IMR-90 (cell line): ENCODE data around the gene KRT7. TPM values are rescaled to one million over a fixed set of nuclear protein-coding genes. Genes with fewer than 3 reads are reported as not detected.

Experiments
- ATAC-seq: fragments of 200-7000 bp; cut with Tn5 transposase; 2 replicates; pipeline ENCODE4 v1.9.1; 2020; ENCODE audit warnings: low read depth, mild to moderate bottlenecking, moderate library complexity
- BruUV-seq: library from RNA; stranded (reverse); fragments of 400-500 nt; replicated peaks from 2 replicates; lab custom pipeline; 2021; lab: Mats Ljungman, UMichigan
- CTCF ChIA-PET: fragments of 300-600 bp; formaldehyde crosslinking; extraction: SDS; loops from one replicate; lab custom pipeline; 2021; ENCODE audit warnings: antibody characterized with exemption; lab: Yijun Ruan, JAX
- POLR2A ChIA-PET: fragments of 300-600 bp; sonication (Branson Sonifier 250); formaldehyde crosslinking; loops from one replicate; lab custom pipeline; 2022; ENCODE audit warnings: antibody characterized with exemption; ENCODE audit not compliant: unreplicated experiment; lab: Charles Lee
- DNase-seq: peaks from one replicate; pipeline ENCODE4 v3.0.0; 2013
- H2AFZ ChIP-seq: replicated peaks from 2 replicates; pipeline ENCODE3; 2013; ENCODE audit warnings: low read length, mild to moderate bottlenecking; ENCODE audit not compliant: poor library complexity
- H2AK5ac ChIP-seq: 2 replicates; pipeline ENCODE4 v1.6.1; 2013; ENCODE audit warnings: low read depth, low read length, inconsistent platforms
- H2AK9ac ChIP-seq: replicated peaks from 2 replicates; pipeline ENCODE3; 2013; ENCODE audit warnings: mild to moderate bottlenecking, low read depth, low read length, moderate library complexity; ENCODE audit not compliant: poor library complexity
- H2BK120ac ChIP-seq: 2 replicates; pipeline ENCODE4 v1.6.1; 2013; ENCODE audit warnings: low read depth, low read length, inconsistent platforms
- H2BK15ac ChIP-seq: 3 replicates; pipeline ENCODE4 v1.6.1; 2013; ENCODE audit warnings: low read depth, low read length, inconsistent platforms
- H2BK20ac ChIP-seq: 2 replicates; pipeline ENCODE4 v1.6.1; 2013; ENCODE audit warnings: low read depth, mild to moderate bottlenecking, inconsistent platforms, low read length, moderate library complexity
- H2BK5ac ChIP-seq: 2 replicates; pipeline ENCODE4 v1.6.1; 2013; ENCODE audit warnings: mild to moderate bottlenecking, low read depth, low read length, inconsistent platforms; ENCODE audit not compliant: poor library complexity, severe bottlenecking
- H3K14ac ChIP-seq: replicated peaks from 2 replicates; pipeline ENCODE4 v1.6.1; 2013; ENCODE audit warnings: low read depth, low read length, inconsistent platforms
- H3K18ac ChIP-seq: 2 replicates; pipeline ENCODE4 v1.6.1; 2013; ENCODE audit warnings: low read depth, low read length, control low read depth
- H3K23ac ChIP-seq: 2 replicates; pipeline ENCODE4 v1.6.1; 2013; ENCODE audit warnings: low read depth, low read length, inconsistent platforms
- H3K27ac ChIP-seq: 2 replicates; pipeline ENCODE4 v1.5.1; 2013; ENCODE audit warnings: mild to moderate bottlenecking, control low read depth, low read length; ENCODE audit not compliant: insufficient read depth
- H3K27me3 ChIP-seq: 2 replicates; pipeline ENCODE4 v1.6.1; 2013; ENCODE audit warnings: low read length; ENCODE audit not compliant: control insufficient read depth, insufficient read depth
- H3K36me3 ChIP-seq: 2 replicates; pipeline ENCODE4 v1.6.1; 2013; ENCODE audit warnings: low read length, mixed read lengths; ENCODE audit not compliant: control insufficient read depth, insufficient read depth
- H3K4ac ChIP-seq: 2 replicates; pipeline ENCODE4 v1.6.1; 2013; ENCODE audit warnings: low read depth, low read length, inconsistent platforms
- H3K4me1 ChIP-seq: 2 replicates; pipeline ENCODE4 v1.6.1; 2013; ENCODE audit warnings: low read length, mixed read lengths; ENCODE audit not compliant: control insufficient read depth, insufficient read depth
- H3K4me2 ChIP-seq: 2 replicates; pipeline ENCODE4 v1.6.1; 2013; ENCODE audit warnings: low read depth, mild to moderate bottlenecking, control low read depth, low read length, moderate library complexity
- H3K4me3 ChIP-seq: 2 replicates; pipeline ENCODE4 v1.5.1; 2013; ENCODE audit warnings: low read depth, mild to moderate bottlenecking, control low read depth, low read length, moderate library complexity; ENCODE audit not compliant: insufficient read depth
- H3K56ac ChIP-seq: 2 replicates; pipeline ENCODE4 v1.6.1; 2013; ENCODE audit warnings: low read length, inconsistent platforms; ENCODE audit not compliant: insufficient read depth; ENCODE audit errors: extremely low read depth
- H3K79me1 ChIP-seq, 2 experiments: 2 replicates each; pipeline ENCODE4 v1.6.1; 2013; ENCODE audit warnings: low read length in 2 of 2, inconsistent platforms in 1 of 2, low read depth in 1 of 2
- H3K9ac ChIP-seq: 2 replicates; pipeline ENCODE4 v1.6.1; 2013; ENCODE audit warnings: low read depth, low read length, control low read depth
- H3K9me1 ChIP-seq: 2 replicates; pipeline ENCODE4 v1.6.1; 2013; ENCODE audit warnings: low read length, inconsistent platforms; ENCODE audit not compliant: insufficient read depth
- H3K9me3 ChIP-seq: 2 replicates; pipeline ENCODE4 v1.6.1; 2013; ENCODE audit warnings: low read length; ENCODE audit not compliant: control insufficient read depth, insufficient read depth
- H4K20me1 ChIP-seq: 2 replicates; pipeline ENCODE4 v1.6.1; 2013; ENCODE audit warnings: low read length, inconsistent platforms; ENCODE audit not compliant: insufficient read depth
- H4K5ac ChIP-seq: 2 replicates; pipeline ENCODE4 v1.6.1; 2013; ENCODE audit warnings: mild to moderate bottlenecking, low read depth, low read length, control low read depth
- H4K8ac ChIP-seq, 2 experiments: 2 replicates each; pipeline ENCODE4 v1.6.1; 2013; ENCODE audit warnings: low read depth in 2 of 2, low read length in 2 of 2, control low read depth in 1 of 2, inconsistent platforms in 1 of 2
- H4K91ac ChIP-seq: 2 replicates; pipeline ENCODE4 v1.6.1; 2013; ENCODE audit warnings: low read depth, low read length, inconsistent platforms; ENCODE audit not compliant: insufficient read depth
- BHLHE40 ChIP-seq: fragments of 150-350 bp; IDR thresholded peaks from 2 replicates; pipeline ENCODE4 v1.6.1; 2016; ENCODE audit warnings: mild to moderate bottlenecking, low read depth, low read length
- CEBPB ChIP-seq: IDR thresholded peaks from 2 replicates; pipeline ENCODE4 v1.6.1; 2012; ENCODE audit warnings: low read depth, low read length, improper control_type of control experiment
- CHD1 ChIP-seq: IDR thresholded peaks from 2 replicates; pipeline ENCODE4 v1.6.1; 2012; ENCODE audit warnings: low read depth, low read length, improper control_type of control experiment
- FOS ChIP-seq: fragments of 150-350 bp; IDR thresholded peaks from 2 replicates; pipeline ENCODE4 v1.6.1; 2016; ENCODE audit warnings: low read depth, low read length
- MAZ ChIP-seq: IDR thresholded peaks from 2 replicates; pipeline ENCODE4 v1.6.1; 2012; ENCODE audit warnings: low read depth, mild to moderate bottlenecking, low read length, improper control_type of control experiment, moderate library complexity, borderline replicate concordance
- MXI1 ChIP-seq: IDR thresholded peaks from 2 replicates; pipeline ENCODE4 v1.6.1; 2012; ENCODE audit warnings: low read depth, mild to moderate bottlenecking, low read length, moderate library complexity, borderline replicate concordance
- NFE2L2 ChIP-seq: fragments of 150-350 bp; IDR thresholded peaks from 2 replicates; pipeline ENCODE4 v1.6.1; 2016; ENCODE audit warnings: low read depth, mild to moderate bottlenecking, low read length
- POLR2A ChIP-seq: IDR thresholded peaks from 2 replicates; pipeline ENCODE4 v1.6.1; 2012; ENCODE audit warnings: mild to moderate bottlenecking, low read depth, low read length
- RAD21 ChIP-seq: IDR thresholded peaks from 2 replicates; pipeline ENCODE4 v1.6.1; 2012; ENCODE audit warnings: low read length, improper control_type of control experiment
- RFX5 ChIP-seq: IDR thresholded peaks from 2 replicates; pipeline ENCODE4 v1.8.0; 2012; ENCODE audit warnings: low read depth, mild to moderate bottlenecking, low read length, moderate library complexity
- WGBS, 2 experiments: methylation state at CpG; one replicate each; pipeline versions ENCODE4 v1.1.5 to v1.1.7; 2013; ENCODE audit warnings: missing lambda C conversion rate in 2 of 2; ENCODE audit not compliant: insufficient read length in 1 of 2; ENCODE audit errors: extremely low coverage in 2 of 2; 5-methylcytosine and 5-hydroxymethylcytosine counted together
- dilution Hi-C: fragments of 300-500 bp; cut with HindIII; formaldehyde crosslinking; loops from one replicate; pipeline ENCODE4 v1.14.3; 2018; ENCODE audit warnings: low sequenced_read_pairs; ENCODE audit not compliant: unreplicated experiment
- in situ Hi-C: fragments of 300-500 bp; cut with MboI; formaldehyde crosslinking; loops from 3 replicates; pipeline ENCODE4 v1.14.3; 2019; ENCODE audit warnings: low sequenced_read_pairs, inconsistent platforms, mixed read lengths
- intact Hi-C: fragments of 100-400 bp; cut with micrococcal nuclease; formaldehyde crosslinking; loops from 2 replicates; pipeline ENCODE4 v1.10.0; 2022
- polyA plus RNA-seq, 3 experiments: library from polyadenylated mRNA; depleted of rRNA; stranded (reverse); fragments of >200 nt; gene quantifications; 2 replicates each; pipeline ENCODE4 v1.2.3, GENCODE V29; 2012; ENCODE audit warnings: low replicate concordance in 1 of 3
- total RNA-seq: library from RNA; depleted of rRNA; stranded (reverse); fragments of >200 nt; gene quantifications from 2 replicates; pipeline ENCODE4 v1.2.3, GENCODE V29; 2012
- TF ChIP-seq, protein P1 (sequence below): fragments of 150-350 bp; IDR thresholded peaks from 2 replicates; pipeline ENCODE4 v1.6.1; 2016; ENCODE audit warnings: low read depth, mild to moderate bottlenecking, low read length, moderate library complexity, borderline replicate concordance
- TF ChIP-seq, protein P2 (sequence below): conservative IDR thresholded peaks from 2 replicates; pipeline ENCODE4 v1.5.1; 2012; ENCODE audit warnings: mild to moderate bottlenecking, low read depth, low read length, improper control_type of control experiment
- TF ChIP-seq, protein P3 (sequence below): fragments of 150-350 bp; IDR thresholded peaks from 2 replicates; pipeline ENCODE4 v1.6.1; 2017; ENCODE audit warnings: mild to moderate bottlenecking, antibody characterized with exemption, low read length, low read depth

The KRT7 gene
- total and polyA plus RNA-seq, 2 of the 4 experiments (the other 2 are of a cell fraction), result 0.54 to 1.7 TPM

DNA sequence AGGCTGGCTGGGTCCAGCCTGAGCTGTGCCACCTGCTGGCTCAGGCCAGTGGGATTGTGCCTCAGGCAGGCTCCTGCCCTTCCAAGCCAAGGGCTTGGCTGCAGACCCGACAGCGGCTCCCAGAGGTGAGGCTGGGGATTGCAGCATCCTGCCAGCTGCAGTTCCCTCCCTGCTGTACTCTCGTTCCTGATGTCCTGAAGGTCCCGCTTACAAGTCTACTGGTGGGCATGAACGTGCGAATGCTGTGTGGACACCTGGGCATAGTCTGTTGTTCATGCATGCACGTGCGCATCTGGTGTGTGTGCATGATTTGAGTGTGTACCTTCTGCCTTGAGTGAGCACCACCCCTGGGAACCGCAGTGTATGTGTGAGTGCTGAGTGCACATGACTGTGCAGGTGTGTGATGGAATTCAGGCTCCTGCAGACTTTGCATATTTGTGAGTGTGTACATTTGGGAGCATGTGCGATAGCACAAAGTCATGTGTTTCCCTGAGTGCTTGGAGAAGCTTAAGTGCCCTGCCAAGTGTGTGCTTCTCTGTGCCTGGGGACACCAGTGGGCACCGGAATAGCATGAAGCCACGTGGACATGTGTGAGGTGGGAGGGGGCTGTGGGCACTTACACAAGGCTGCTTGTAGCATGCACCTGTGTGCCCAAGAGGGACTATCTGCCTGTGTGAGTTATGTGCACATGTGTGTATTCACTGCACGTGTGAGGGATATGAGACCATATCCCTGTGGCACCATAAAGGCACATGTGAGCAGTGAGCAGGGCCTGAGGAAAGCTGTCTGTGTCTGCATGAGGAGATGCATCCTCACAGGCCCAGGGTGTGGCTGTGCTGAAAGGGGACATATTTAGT, 19.3 kb upstream of the KRT7 start:
- DNase-seq, result peak; percentile 78
- H3K4ac ChIP-seq, result peak overlapping the region; percentile 15; the same call in 1 of the 2 replicates
- peak overlapping the region; percentile 52 for H2BK120ac ChIP-seq
- peak overlapping the region; percentile 74 for H2BK20ac ChIP-seq
- H2BK5ac ChIP-seq, result no peak overlapping the region
- peak overlapping the region; percentile 47; the same call in 1 of the 2 replicates for H3K14ac ChIP-seq
- no peaks in the 10 kb centered on the region for H4K20me1 ChIP-seq
- H2AFZ ChIP-seq, result peak overlapping the region; percentile 78
- no peak overlapping the region for H4K5ac ChIP-seq
- H2AK9ac ChIP-seq, result peak overlapping the region; percentile 78
- H3K79me1 ChIP-seq, result no peaks in the 10 kb centered on the region
- peaks cover 18% of the 10 kb centered on the region for H3K9me1 ChIP-seq
- H3K18ac ChIP-seq, result no peak overlapping the region
- WGBS, 2 experiments, result 22% methylated on average over 9 of the region's 13 CpGs; no CpG with 5 or more reads in 1 of the 2 experiments
- in situ Hi-C loops (no loop called here), intact Hi-C loops (loop anchor here (2.0 to 10.0 kb wide), 4 partner anchors 57 to 661 kb away; no protein-coding TSS in a partner anchor), dilution Hi-C loops (no loop called here)
- ATAC-seq, result peak; percentile 98
- H2AK5ac ChIP-seq, result peak overlapping the region; percentile 86
- ChIA-PET POLR2A (no interaction called here), CTCF (interaction anchor here (0.6 to 1.9 kb wide), 16 partner anchors 8 to 172 kb away, joined by 3 to 9 read pairs (median 4); partner anchors contain the start of genes KRT80 and KRT84)
- peak overlapping the region; percentile 53; the same call in 2 of the 3 replicates for H2BK15ac ChIP-seq
- H3K23ac ChIP-seq, result no peak overlapping the region
- no peaks in the 10 kb centered on the region for H3K36me3 ChIP-seq
- H3K9ac ChIP-seq, result no peak overlapping the region
- H3K56ac ChIP-seq, result no peak overlapping the region
- H3K4me2 ChIP-seq, result no peak overlapping the region
- no peaks in the 10 kb centered on the region for H3K9me3 ChIP-seq
- peaks cover 9% of the 10 kb centered on the region for H3K4me1 ChIP-seq
- H3K4me3 ChIP-seq, result no peak overlapping the region
- no TSS peak for BruUV-seq
- no peak overlapping the region for H3K27ac ChIP-seq
- H3K27me3 ChIP-seq, result no peaks in the 10 kb centered on the region
- peak overlapping the region in 1 of 2 experiments; percentile 36; a peak in 1 of 4 replicates for H4K8ac ChIP-seq
- peak overlapping the region; percentile 30 for H4K91ac ChIP-seq
- TF ChIP-seq FOS (no peak), POLR2A (no peak), CHD1 (peak; percentile 55; the same call in 1 of the 2 replicates), CEBPB (peak; percentile 64), RAD21 (peak; percentile 100), BHLHE40 (no peak), NFE2L2 (no peak), RFX5 (no peak), MXI1 (no peak), MAZ (peak; percentile 43; the same call in 1 of the 2 replicates)
- TF ChIP-seq, protein P1, sequence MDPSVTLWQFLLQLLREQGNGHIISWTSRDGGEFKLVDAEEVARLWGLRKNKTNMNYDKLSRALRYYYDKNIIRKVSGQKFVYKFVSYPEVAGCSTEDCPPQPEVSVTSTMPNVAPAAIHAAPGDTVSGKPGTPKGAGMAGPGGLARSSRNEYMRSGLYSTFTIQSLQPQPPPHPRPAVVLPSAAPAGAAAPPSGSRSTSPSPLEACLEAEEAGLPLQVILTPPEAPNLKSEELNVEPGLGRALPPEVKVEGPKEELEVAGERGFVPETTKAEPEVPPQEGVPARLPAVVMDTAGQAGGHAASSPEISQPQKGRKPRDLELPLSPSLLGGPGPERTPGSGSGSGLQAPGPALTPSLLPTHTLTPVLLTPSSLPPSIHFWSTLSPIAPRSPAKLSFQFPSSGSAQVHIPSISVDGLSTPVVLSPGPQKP, result no peak
- TF ChIP-seq, protein P2, sequence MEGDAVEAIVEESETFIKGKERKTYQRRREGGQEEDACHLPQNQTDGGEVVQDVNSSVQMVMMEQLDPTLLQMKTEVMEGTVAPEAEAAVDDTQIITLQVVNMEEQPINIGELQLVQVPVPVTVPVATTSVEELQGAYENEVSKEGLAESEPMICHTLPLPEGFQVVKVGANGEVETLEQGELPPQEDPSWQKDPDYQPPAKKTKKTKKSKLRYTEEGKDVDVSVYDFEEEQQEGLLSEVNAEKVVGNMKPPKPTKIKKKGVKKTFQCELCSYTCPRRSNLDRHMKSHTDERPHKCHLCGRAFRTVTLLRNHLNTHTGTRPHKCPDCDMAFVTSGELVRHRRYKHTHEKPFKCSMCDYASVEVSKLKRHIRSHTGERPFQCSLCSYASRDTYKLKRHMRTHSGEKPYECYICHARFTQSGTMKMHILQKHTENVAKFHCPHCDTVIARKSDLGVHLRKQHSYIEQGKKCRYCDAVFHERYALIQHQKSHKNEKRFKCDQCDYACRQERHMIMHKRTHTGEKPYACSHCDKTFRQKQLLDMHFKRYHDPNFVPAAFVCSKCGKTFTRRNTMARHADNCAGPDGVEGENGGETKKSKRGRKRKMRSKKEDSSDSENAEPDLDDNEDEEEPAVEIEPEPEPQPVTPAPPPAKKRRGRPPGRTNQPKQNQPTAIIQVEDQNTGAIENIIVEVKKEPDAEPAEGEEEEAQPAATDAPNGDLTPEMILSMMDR, result peak; percentile 100
- TF ChIP-seq, protein P3, sequence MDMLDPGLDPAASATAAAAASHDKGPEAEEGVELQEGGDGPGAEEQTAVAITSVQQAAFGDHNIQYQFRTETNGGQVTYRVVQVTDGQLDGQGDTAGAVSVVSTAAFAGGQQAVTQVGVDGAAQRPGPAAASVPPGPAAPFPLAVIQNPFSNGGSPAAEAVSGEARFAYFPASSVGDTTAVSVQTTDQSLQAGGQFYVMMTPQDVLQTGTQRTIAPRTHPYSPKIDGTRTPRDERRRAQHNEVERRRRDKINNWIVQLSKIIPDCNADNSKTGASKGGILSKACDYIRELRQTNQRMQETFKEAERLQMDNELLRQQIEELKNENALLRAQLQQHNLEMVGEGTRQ, result 0 out of 2 replicates have a peak, but pooled peaks have one; percentile 2
